Heart right ventricle (tissue), 16 donors: ENCODE data around the gene HIPK4. TPM values are rescaled to one million over a fixed set of nuclear protein-coding genes. Genes with fewer than 3 reads are reported as not detected.
A peak's percentile ranks its signal among the peaks of the same experiment; 100 is the strongest.

Experiments
- ATAC-seq, 8 donors: fragments of 200-7000 bp; cut with Tn5 transposase; one replicate each; pipeline ENCODE4 v1.9.1; 2020; ENCODE audit warnings: mild to moderate bottlenecking in 8 of 8, moderate library complexity in 8 of 8, moderate number of reproducible peaks in 1 of 8
- DNase-seq, 2 donors: peaks; one replicate each; pipeline ENCODE4 v3.0.0-alpha.2; 2020
- H3K27ac ChIP-seq, 10 donors: fragments of 200-600 bp; sonication (generic) in 2 of 10; one replicate each; pipeline versions ENCODE4 v1.5.0 to v1.8.0; 2020 to 2022; ENCODE audit warnings: mild to moderate bottlenecking in 3 of 10
- H3K27me3 ChIP-seq, 7 donors: fragments of 200-600 bp; one replicate each; pipeline ENCODE4 v1.8.0; 2021 to 2022; ENCODE audit warnings: mild to moderate bottlenecking in 2 of 7
- H3K36me3 ChIP-seq, 9 donors: fragments of 200-600 bp; sonication (generic) in 1 of 9; one replicate each; pipeline versions ENCODE4 v1.5.0 to v1.8.0; 2020 to 2022; ENCODE audit warnings: mild to moderate bottlenecking in 2 of 9
- H3K4me1 ChIP-seq, 9 donors: fragments of 200-600 bp; sonication (generic) in 1 of 9; one replicate each; pipeline versions ENCODE4 v1.5.0 to v1.8.0; 2020 to 2022; ENCODE audit warnings: mild to moderate bottlenecking in 4 of 9
- H3K4me3 ChIP-seq, 10 donors: fragments of 200-600 bp; sonication (generic) in 2 of 10; one replicate each; pipeline versions ENCODE4 v1.5.0 to v1.8.0; 2020 to 2022; ENCODE audit warnings: mild to moderate bottlenecking in 7 of 10, moderate library complexity in 2 of 10
- H3K9me3 ChIP-seq, 11 donors: fragments of 200-600 bp in 10 of 11; sonication (generic) in 2 of 11; one replicate each; pipeline versions ENCODE4 v1.5.0 to v1.8.0; 2013 to 2022; ENCODE audit warnings: mild to moderate bottlenecking in 2 of 11, control low read depth in 1 of 11, moderate library complexity in 1 of 11
- CTCF ChIP-seq, 9 donors: fragments of 200-600 bp; sonication (generic) in 2 of 9; IDR thresholded peaks; one replicate each; pipeline versions ENCODE4 v1.5.0 to v1.8.0; 2021 to 2022; ENCODE audit warnings: antibody characterized with exemption in 9 of 9, mild to moderate bottlenecking in 5 of 9, moderate library complexity in 1 of 9
- WGBS, 2 donors: extraction: QIAGEN DNeasy Blood & Tissue Kit; methylation state at CpG; one replicate each; pipeline ENCODE4 v1.1.7; 2013; ENCODE audit warnings: inconsistent platforms in 1 of 2; 5-methylcytosine and 5-hydroxymethylcytosine counted together
- intact Hi-C, 10 donors: fragments of 100-400 bp; cut with DNase I; formaldehyde crosslinking; loops; one replicate each; pipeline versions ENCODE4 v1.11.1 to v1.14.2; 2022
- polyA plus RNA-seq, 2 donors: library from polyadenylated mRNA; stranded (reverse); fragments of 200-250 nt; gene quantifications; one replicate each; pipeline ENCODE4 v1.2.3, GENCODE V29; 2013
- total RNA-seq, 10 donors: library from RNA; stranded (reverse); fragmentation: NEBNext Ultra II Directional in 3 of 10; extraction: Animal tissue kit (Norgen Biotek cat#: 25700) in 3 of 10; gene quantifications; one replicate each; pipeline versions ENCODE4 v1.2.1 to v1.2.4, GENCODE V29; 2021 to 2023
- donor health status: Arrhythmogenic right ventricular cardiomyopathy.
- donor health status: ischemic (EF 13 %, LVEDD 7.1; RV severe dilation, severe dysfunction).
- donor health status: healthy with polysubstance abuse.
- donor health status: DM: no; HTN: yes; CAD: no.
- donor health status: DM: no; HTN: no; CAD: no.
- donor health status: ischemic (EF 25% LVEDD 6.9; RV normal size, moderate dysfunction).
- donor health status: ischemic (EF 25% LVEDD 5.7; RV mildly dilated, moderate dysfunction).
- donor health status: healthy.
- donor health status: DM: yes; HTN: yes; CAD: no.
- donor health status: Ischemic cardiomyopathy.
- donor health status: ischemic (EF 35%, LVEDD 5.7; RV mildly dilated, moderate dysfunction).
- donor health status: nonischemic (EF 11% LVEDD 7.7; RV severe dilation, severe dysfunction).
- donor health status: DM: yes; HTN: yes; CAD: no.
- donor health status: PGD.
- donor health status: ischemic (EF 29% LVEDD 5.4; RV normal size, mild dysfunction).
- donor health status: nonischemic (EF 23%, LVEDD 6.1; RV moderate dilation, normal function).

The HIPK4 gene
- total and polyA plus RNA-seq, 12 donors, result 0.09 to 0.15 (median 0.10) TPM; not detected in 9

- 50 to 60% methylated on average over 7 of the region's 7 CpGs for WGBS, 2 donors
- no peak for TF ChIP-seq CTCF (IDR thresholded peaks at IDR 0.05)
- ATAC-seq (peak in 1 of 8 donors; percentile 0), DNase-seq (no peak)
- Histone ChIP-seq H3K27ac (peak overlapping the region in 8 of 10 donors; percentile 9 to 84 (median 54)), H3K9me3 (no peaks in the 10 kb centered on the region), H3K36me3 (peaks cover 0 to 29% (median 0%) of the 10 kb centered on the region in 9 donors), H3K4me1 (peaks cover 3 to 61% (median 36%) of the 10 kb centered on the region in 9 donors), H3K27me3 (no peaks in the 10 kb centered on the region), H3K4me3 (no peak overlapping the region)
- intact Hi-C loops, result loop anchor here in 3 of 10 donors (10.0 kb wide), 2 partner anchors 80 to 100 kb away; partner anchors contain the start of genes SERTAD3 (in 2 of the 3) and SERTAD1 (in 1 of the 3)
These were observed 45.6 kb downstream of the HIPK4 start for GRCh38 chr19:40344422-40344821.

- H3K27ac ChIP-seq, result peak overlapping the region; percentile 12 to 90 (median 84)
- WGBS, 2 donors, result 76 to 80% methylated on average over 11 of the region's 11 CpGs
- peaks cover 0 to 40% (median 0%) of the 10 kb centered on the region in 9 donors for H3K36me3 ChIP-seq
- intact Hi-C loops, result loop anchor here in 3 of 10 donors (10.0 kb wide), 2 partner anchors 82 to 102 kb away; partner anchors contain the start of genes SERTAD3 (in 2 of the 3) and SERTAD1 (in 1 of the 3)
- H3K27me3 ChIP-seq, result no peaks in the 10 kb centered on the region
- H3K4me1 ChIP-seq, result peaks cover 0 to 56% (median 29%) of the 10 kb centered on the region in 9 donors
- TF ChIP-seq CTCF (IDR thresholded peaks at IDR 0.05), result no peak
- DNase-seq (no peak), ATAC-seq (no peak)
- no peak overlapping the region for H3K4me3 ChIP-seq
- H3K9me3 ChIP-seq, result no peaks in the 10 kb centered on the region
These were observed 47.2 kb downstream of the HIPK4 start for GRCh38 chr19:40342644-40343311.

GRCh38 chr19:40341601-40342482 is 48.1 kb downstream of the HIPK4 start:
- WGBS, 2 donors, result 41 to 47% methylated on average over 9 of the region's 9 CpGs
- ATAC-seq (peak; percentile 86 to 99 (median 96)), DNase-seq (peak; percentile 75 to 80)
- Histone ChIP-seq H3K27me3 (no peaks in the 10 kb centered on the region), H3K36me3 (peaks cover 0 to 43% (median 0%) of the 10 kb centered on the region in 9 donors), H3K4me3 (peak overlapping the region in 6 of 10 donors; percentile 1 to 33 (median 22)), H3K4me1 (peaks cover 0 to 46% (median 20%) of the 10 kb centered on the region in 9 donors), H3K9me3 (no peaks in the 10 kb centered on the region), H3K27ac (peak overlapping the region; percentile 63 to 90 (median 84))
- intact Hi-C loops, result loop anchor here in 3 of 10 donors (10.0 kb wide), 2 partner anchors 83 to 103 kb away; partner anchors contain the start of genes SERTAD3 (in 2 of the 3) and SERTAD1 (in 1 of the 3)
- no peak for TF ChIP-seq CTCF (IDR thresholded peaks at IDR 0.05)
